KBM-7 (cell line): ENCODE results near the gene KIAA1549.
A peak's percentile ranks its signal among the peaks of the same experiment; 100 is the strongest.
"Not testable (repeated sequence)": the region's sequence is repeated elsewhere in the genome, so short reads cannot be mapped to it uniquely, and the experiment has no call there.

Experiments used
- DNase-seq: peaks from one replicate; pipeline ENCODE4 v3.0.0-alpha.2; 2015
- in situ Hi-C: fragments of 300-500 bp; cut with MboI; formaldehyde crosslinking; loops from 2 replicates; pipeline ENCODE4 v1.14.3; 2020; ENCODE audit warnings: low sequenced_read_pairs, low pct_unique_long_range_greater_than_20kb, mixed read lengths

Gene KIAA1549

GRCh38 chr7:138949421-138950088 is 31.6 kb downstream of the KIAA1549 start:
- in situ Hi-C loops = no loop called here
- no peak for DNase-seq

- no peak for DNase-seq
- in situ Hi-C loops = no loop called here
Observed at GRCh38 chr7:138948403-138948802, 32.8 kb downstream of the KIAA1549 start.

GRCh38 chr7:138945821-138946220 is 35.4 kb downstream of the KIAA1549 start:
- in situ Hi-C loops = no loop called here
- DNase-seq = peak; percentile 69

GRCh38 chr7:138945154-138945553 is 36.0 kb downstream of the KIAA1549 start:
- in situ Hi-C loops = no loop called here
- no peak for DNase-seq

DNA sequence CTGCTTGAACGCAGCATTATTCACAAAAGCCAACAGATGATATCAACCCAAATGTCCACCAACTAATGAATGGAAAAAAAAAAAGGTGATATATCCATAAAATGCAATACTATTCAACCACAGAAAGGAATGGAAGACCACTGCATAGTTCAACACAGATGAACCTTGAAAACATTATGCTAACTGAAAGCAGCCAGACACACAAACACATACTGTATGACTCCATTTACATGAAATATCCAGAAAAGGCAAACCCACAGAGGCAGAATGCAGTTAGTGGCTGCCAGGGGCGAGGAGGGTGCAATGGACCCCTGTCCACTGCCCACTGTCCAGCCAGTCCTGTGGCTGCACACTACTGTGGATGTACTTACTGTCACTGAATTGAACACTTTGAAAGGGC is 36.6 kb downstream of the KIAA1549 start:
- in situ Hi-C loops = no loop called here
- DNase-seq = no peak

DNA sequence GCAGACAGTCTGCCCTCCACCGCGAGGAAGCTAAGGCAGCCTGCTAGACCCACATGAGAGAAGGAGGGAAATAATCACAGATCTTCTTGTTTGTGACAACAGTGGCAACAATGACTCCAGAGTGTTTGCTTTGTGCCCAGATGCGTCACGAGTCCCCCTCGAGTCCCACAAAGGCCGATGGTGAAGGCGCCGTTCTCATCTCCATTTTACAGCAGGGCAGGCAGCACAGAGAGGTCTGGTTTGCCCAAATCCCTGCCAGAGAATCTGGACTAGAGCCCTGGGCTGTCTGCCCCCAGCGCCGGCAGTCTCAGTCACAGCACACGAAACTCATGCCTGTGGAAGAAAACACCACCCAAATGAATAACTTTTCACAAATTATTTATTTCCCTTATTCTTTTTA is 38.1 kb downstream of the KIAA1549 start:
- no peak for DNase-seq
- in situ Hi-C loops = no loop called here

DNA sequence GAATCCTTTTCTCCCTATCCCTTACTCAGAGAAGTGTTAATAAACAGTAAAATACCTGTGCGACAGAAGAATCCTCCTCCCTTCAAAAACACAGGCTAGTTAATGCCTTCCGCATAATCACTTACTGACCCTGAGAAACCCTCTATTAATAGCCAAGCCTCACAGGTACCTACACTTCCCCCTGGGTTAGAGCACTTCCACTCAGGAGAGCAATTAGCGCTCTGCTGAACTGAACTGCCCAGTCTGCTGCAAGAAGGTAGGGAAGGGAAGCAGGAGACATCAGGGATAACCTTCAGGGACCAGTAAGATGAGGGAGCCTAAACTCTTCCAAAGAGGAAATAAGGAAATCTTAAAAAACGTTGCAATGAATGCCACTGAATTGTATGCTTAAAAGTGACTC is 39.6 kb downstream of the KIAA1549 start:
- in situ Hi-C loops = no loop called here
- DNase-seq = no peak

- in situ Hi-C loops, DNase-seq: not testable (repeated sequence)
Observed at GRCh38 chr7:138940602-138941001, 40.6 kb downstream of the KIAA1549 start.

DNA sequence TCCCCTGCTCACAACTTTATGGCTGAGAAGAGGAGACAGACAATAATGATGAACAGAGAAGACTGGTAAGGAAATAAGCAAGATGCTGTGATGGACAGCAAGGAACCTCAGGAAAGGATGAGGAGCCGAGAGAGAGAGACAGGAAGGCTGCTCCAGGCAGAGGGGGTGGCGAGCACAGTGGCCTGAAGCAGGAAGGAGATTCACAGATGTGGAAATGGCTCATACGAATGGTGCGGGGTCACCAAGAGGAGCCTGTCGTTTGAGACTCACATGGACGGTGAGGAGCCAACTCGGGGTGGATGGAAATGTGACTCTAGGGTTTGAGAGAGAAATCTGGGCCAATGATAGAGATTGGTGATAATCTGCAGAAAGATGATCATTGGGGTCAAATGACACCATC is 43.7 kb downstream of the KIAA1549 start:
- in situ Hi-C loops = no loop called here
- no peak for DNase-seq

- no peak for DNase-seq
- in situ Hi-C loops = no loop called here
Observed at GRCh38 chr7:138935465-138936011, 45.7 kb downstream of the KIAA1549 start.

DNA sequence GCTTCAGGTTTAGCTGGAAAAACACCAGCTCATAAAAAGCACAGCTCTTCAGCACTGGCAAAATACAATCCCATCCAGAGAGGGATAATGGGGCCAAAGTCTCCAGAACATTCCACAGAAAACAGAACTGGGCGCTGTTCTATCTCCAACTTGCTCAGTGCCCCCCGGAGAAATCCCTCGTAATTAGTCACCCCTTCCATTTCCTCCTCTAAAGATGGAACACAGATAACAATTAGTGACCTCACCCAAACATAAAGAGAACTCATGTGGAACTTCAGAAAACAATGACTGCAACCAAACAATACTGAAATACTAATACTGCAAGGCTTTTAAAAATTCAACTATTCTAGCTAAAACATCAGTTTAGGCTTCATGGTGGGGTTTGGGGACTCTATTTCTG is 46.3 kb downstream of the KIAA1549 start:
- in situ Hi-C loops = no loop called here

DNA sequence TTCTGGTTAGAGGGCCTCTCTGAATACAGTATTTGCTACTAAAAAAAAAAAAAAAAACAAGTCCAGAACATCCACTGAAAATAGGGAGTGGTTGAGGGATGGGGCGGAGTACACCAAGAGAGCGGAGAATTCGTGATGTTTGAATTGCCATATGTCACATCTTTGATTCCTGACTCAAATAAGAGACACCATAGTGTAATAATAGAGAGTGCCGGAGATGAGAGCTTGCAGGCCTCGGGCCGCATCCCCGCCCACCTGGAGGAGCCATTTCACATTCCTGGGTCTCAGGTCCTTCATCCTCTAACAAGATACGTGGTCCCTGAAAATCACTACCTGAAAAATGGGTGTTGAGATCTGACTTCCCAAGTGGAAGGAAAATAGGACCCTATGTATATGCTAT is 46.8 kb downstream of the KIAA1549 start:
- DNase-seq = no peak
- in situ Hi-C loops = no loop called here

More for the DNA sequence above, 46.3 kb downstream of the KIAA1549 start:
- DNase-seq = no peak

GRCh38 chr7:138932870-138933269 is 48.3 kb downstream of the KIAA1549 start:
- no peak for DNase-seq
- in situ Hi-C loops = no loop called here

GRCh38 chr7:138932427-138932826 is 48.8 kb downstream of the KIAA1549 start:
- in situ Hi-C loops = no loop called here
- DNase-seq = no peak

GRCh38 chr7:138929969-138930368 is 51.2 kb downstream of the KIAA1549 start:
- DNase-seq = no peak
- in situ Hi-C loops = no loop called here

GRCh38 chr7:138926241-138926612 is 55.0 kb downstream of the KIAA1549 start:
- in situ Hi-C loops = no loop called here
- DNase-seq = no peak

- DNase-seq = no peak
- in situ Hi-C loops = no loop called here
Observed at GRCh38 chr7:138924501-138925225, 56.5 kb downstream of the KIAA1549 start.

DNA sequence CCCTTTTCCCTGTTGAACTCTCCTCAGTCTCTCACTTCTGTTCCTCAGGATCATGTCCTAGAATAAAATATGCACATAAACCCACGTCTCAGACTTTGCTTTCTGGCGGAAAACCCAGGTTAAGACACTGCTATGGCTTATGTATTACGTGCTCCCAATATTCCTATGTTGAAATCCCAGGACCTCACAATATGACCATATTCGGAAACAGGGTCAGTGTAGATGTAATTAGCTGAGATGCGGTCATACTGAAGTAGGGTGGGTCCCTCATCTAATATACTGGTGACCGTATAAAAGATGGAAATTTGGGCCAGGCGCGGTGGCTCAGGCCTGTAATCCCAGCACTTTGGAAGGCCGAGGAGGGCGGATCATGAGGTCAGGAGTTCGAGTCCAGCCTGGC is 59.9 kb downstream of the KIAA1549 start:
- in situ Hi-C loops = no loop called here
- no peak for DNase-seq

DNA sequence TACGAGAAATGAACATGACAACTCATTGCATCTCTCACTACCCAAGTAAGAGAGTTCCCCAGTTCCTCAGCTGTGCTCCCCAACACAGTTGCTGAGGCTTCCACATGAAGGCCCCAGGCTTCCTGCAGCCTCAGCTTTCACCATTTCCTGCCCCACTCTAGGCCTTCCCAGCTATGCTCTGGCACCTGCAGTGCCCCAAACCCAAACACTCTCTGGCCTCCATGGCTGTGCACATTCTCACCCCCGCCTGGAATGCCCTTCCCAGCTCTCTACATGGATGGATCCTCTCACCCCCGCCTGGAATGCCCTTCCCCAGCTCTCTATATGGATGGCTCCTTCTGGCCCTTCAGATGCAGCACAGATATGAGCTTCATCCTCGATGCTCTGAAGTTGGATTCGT is 61.3 kb downstream of the KIAA1549 start:
- in situ Hi-C loops = no loop called here

DNA sequence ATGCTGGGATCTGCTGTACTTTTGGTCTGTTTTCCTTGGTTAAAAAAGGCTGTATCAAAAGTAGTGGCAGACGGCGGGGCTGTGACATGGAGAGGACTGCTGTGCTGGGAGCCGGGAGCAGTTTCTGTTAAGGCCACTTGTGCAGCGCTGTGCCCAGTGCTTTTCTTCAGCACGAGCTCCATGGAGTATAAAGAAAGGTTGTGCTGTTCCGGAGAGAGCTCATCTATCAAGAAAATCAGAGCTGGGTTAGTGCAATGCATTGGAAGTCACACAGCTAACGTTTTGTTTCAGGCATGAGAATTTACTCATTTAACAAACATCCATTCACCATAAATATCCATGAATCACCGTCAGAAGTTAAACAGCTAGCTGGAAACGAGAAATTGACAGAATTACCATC is 62.0 kb downstream of the KIAA1549 start:
- in situ Hi-C loops = no loop called here
- no peak for DNase-seq

More for the DNA sequence above, 61.3 kb downstream of the KIAA1549 start:
- no peak for DNase-seq

- no peak for DNase-seq
- in situ Hi-C loops = no loop called here
Observed at GRCh38 chr7:138918756-138919155, 62.4 kb downstream of the KIAA1549 start.
